Measurements from ENCODE around the gene TBC1D8.

DNA sequence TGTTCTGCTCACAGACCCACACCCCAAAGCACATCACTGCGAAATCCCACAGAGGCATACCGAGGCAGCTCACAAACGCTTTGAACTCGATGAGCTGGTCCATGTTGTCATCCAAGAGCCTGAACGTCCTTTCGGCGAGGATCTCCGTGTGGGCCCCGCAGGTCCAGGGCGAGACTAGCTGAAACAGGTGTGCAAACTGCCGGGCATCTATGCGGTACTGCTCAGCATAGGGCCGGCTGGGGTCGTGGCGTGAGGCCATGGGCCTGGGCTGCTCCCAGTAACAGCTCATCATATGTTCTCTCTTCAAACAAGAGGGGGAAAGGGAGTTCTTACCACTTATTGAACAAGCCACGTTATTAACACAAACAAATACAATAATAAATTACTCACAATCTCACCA lies 129.0 kb downstream of the TBC1D8 start:
- TF ChIP-seq PPARA (CRISPR knock-in tag; IDR thresholded peaks at IDR 0.05; ENCODE audit: borderline replicate concordance) (no peak), ZFP3 (CRISPR knock-in tag; IDR thresholded peaks at IDR 0.05) (no peak), RARB (CRISPR knock-in tag; IDR thresholded peaks at IDR 0.05) (no peak), BACH2 (CRISPR knock-in tag; IDR thresholded peaks at IDR 0.05; ENCODE audit: borderline replicate concordance) (no peak), ZNF8 (CRISPR knock-in tag; IDR thresholded peaks at IDR 0.05) (no peak), ISL1 (CRISPR knock-in tag; IDR thresholded peaks at IDR 0.05) (no peak), ZFP30 (CRISPR knock-in tag; IDR thresholded peaks at IDR 0.05) (no peak), TCF4 (CRISPR knock-in tag; IDR thresholded peaks at IDR 0.05; ENCODE audit: borderline replicate concordance) (no peak)
- TF ChIP-seq, protein P1, sequence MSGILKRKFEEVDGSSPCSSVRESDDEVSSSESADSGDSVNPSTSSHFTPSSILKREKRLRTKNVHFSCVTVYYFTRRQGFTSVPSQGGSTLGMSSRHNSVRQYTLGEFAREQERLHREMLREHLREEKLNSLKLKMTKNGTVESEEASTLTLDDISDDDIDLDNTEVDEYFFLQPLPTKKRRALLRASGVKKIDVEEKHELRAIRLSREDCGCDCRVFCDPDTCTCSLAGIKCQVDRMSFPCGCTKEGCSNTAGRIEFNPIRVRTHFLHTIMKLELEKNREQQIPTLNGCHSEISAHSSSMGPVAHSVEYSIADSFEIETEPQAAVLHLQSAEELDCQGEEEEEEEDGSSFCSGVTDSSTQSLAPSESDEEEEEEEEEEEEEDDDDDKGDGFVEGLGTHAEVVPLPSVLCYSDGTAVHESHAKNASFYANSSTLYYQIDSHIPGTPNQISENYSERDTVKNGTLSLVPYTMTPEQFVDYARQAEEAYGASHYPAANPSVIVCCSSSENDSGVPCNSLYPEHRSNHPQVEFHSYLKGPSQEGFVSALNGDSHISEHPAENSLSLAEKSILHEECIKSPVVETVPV (CRISPR knock-in tag; IDR thresholded peaks at IDR 0.05): no peak
- TF ChIP-seq, protein P2, sequence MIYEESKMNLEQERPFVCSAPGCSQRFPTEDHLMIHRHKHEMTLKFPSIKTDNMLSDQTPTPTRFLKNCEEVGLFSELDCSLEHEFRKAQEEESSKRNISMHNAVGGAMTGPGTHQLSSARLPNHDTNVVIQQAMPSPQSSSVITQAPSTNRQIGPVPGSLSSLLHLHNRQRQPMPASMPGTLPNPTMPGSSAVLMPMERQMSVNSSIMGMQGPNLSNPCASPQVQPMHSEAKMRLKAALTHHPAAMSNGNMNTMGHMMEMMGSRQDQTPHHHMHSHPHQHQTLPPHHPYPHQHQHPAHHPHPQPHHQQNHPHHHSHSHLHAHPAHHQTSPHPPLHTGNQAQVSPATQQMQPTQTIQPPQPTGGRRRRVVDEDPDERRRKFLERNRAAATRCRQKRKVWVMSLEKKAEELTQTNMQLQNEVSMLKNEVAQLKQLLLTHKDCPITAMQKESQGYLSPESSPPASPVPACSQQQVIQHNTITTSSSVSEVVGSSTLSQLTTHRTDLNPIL (CRISPR knock-in tag; IDR thresholded peaks at IDR 0.05; ENCODE audit: low read depth): no peak

Data from SK-N-SH treated with all-trans-retinoic acid at 6 μM for 48 hours (cell line).